ENCODE data around the gene RFESD. TPM values are rescaled to one million over a fixed set of nuclear protein-coding genes. Genes with fewer than 3 reads are reported as not detected.

RFESD gene
- total RNA-seq = 3.4 and 4.1 TPM in 2 replicates

GRCh38 chr5:95646569-95647431 lies at the start of gene RFESD:
Gene RFESD (plus strand): TSS chr5:95646777. CDS start chr5:95652272, 5,495 bp downstream.

GRCh38 chr5:95620030-95620869 lies 26.3 kb upstream of the RFESD start, which contains the start of gene GPR150:
Gene GPR150 (plus strand): TSS chr5:95620087. CDS start chr5:95620276, 189 bp downstream.

GRCh38 chr5:95682891-95683290 lies 36.3 kb downstream of the RFESD start, which contains the start of gene SPATA9:
Gene SPATA9 (minus strand): TSS chr5:95682991. CDS start chr5:95682854, 137 bp downstream.

Other genes starting within 250 kb of the RFESD start
- 159 and 165 TPM in 2 replicates for gene SKIC3, start 91.8 kb upstream of the RFESD start, total RNA-seq
- 10.4 and 10.5 TPM in 2 replicates for gene ARSK, start 91.7 kb upstream of the RFESD start, total RNA-seq
- gene GPR150, start 26.7 kb upstream of the RFESD start, total RNA-seq = under 0.01 TPM in 1 of 2 replicates, not detected in the other
- 0.11 and 1.7 TPM in 2 replicates for gene SPATA9, start 36.2 kb downstream of the RFESD start, total RNA-seq
- gene RHOBTB3, start 84.6 kb downstream of the RFESD start, total RNA-seq = 279 and 344 TPM in 2 replicates
- gene GLRX, start 175.9 kb downstream of the RFESD start, total RNA-seq = 141 and 196 TPM in 2 replicates